SU-DHL-6 (cell line): ENCODE data around the gene SKOR1.

Experiments
- H2AFZ ChIP-seq: fragments of 200-600 bp; sonication (generic); 2 replicates; pipeline ENCODE4 v1.6.1; 2014; ENCODE audit warnings: low read depth, mild to moderate bottlenecking, moderate library complexity, mixed read lengths, antibody characterized with exemption, low read length; ENCODE audit not compliant: severe bottlenecking
- H3F3A ChIP-seq: fragments of 200-600 bp; shearing (Covaris generic); 2 replicates; pipeline ENCODE4 v1.6.0; 2016; ENCODE audit warnings: antibody characterized with exemption, mild to moderate bottlenecking; ENCODE audit not compliant: insufficient read depth
- H3K27ac ChIP-seq: fragments of 200-600 bp; sonication (generic); 2 replicates; pipeline ENCODE4 v1.5.1; 2016; ENCODE audit warnings: low read depth, mild to moderate bottlenecking, low read length, moderate library complexity, mixed read lengths
- H3K27me3 ChIP-seq: fragments of 200-600 bp; sonication (generic), shearing (Covaris generic); 2 replicates; pipeline ENCODE4 v1.6.0; 2014; ENCODE audit warnings: mild to moderate bottlenecking, low read length
- H3K36me3 ChIP-seq: fragments of 200-600 bp; sonication (generic); 2 replicates; pipeline ENCODE4 v1.6.1; 2014; ENCODE audit warnings: mild to moderate bottlenecking, low read length, mixed read lengths
- H3K4me2 ChIP-seq: fragments of 300-600, 200-600 bp; shearing (Covaris generic), sonication (generic); 2 replicates; pipeline ENCODE4 v1.6.0; 2014; ENCODE audit warnings: low read length, low read depth, mild to moderate bottlenecking; ENCODE audit not compliant: poor library complexity, severe bottlenecking
- H3K4me3 ChIP-seq: fragments of 200-600 bp; sonication (generic); 2 replicates; pipeline ENCODE4 v1.5.1; 2014; ENCODE audit warnings: antibody characterized with exemption, low read length, mild to moderate bottlenecking, mixed read lengths; ENCODE audit not compliant: insufficient read depth, poor library complexity, severe bottlenecking
- H3K79me2 ChIP-seq: fragments of 200-600 bp; sonication (generic); 2 replicates; pipeline ENCODE4 v1.6.1; 2014; ENCODE audit warnings: mild to moderate bottlenecking, low read length, moderate library complexity; ENCODE audit not compliant: insufficient read depth
- H3K9ac ChIP-seq: fragments of 200-600 bp; sonication (generic); 2 replicates; pipeline ENCODE4 v1.7.0; 2014; ENCODE audit warnings: mild to moderate bottlenecking, low read length
- H3K9me2 ChIP-seq: fragments of 200-600 bp; sonication (generic); replicated peaks from 2 replicates; pipeline ENCODE4 v1.6.1; 2014; ENCODE audit warnings: low read length; ENCODE audit not compliant: insufficient read depth
- H3K9me3 ChIP-seq: fragments of 200-600 bp; sonication (generic); 2 replicates; pipeline ENCODE4 v1.6.1; 2014; ENCODE audit warnings: low read length, mixed read lengths; ENCODE audit not compliant: insufficient read depth
- H4K20me1 ChIP-seq: fragments of 200-600 bp; sonication (generic); 2 replicates; pipeline ENCODE4 v1.6.1; 2014; ENCODE audit warnings: low read depth, mild to moderate bottlenecking, antibody characterized with exemption, low read length, moderate library complexity, mixed read lengths
- CTCF ChIP-seq: fragments of 200-600 bp; sonication (generic); IDR thresholded peaks from one replicate; pipeline ENCODE4 v1.5.1; 2017; ENCODE audit warnings: antibody characterized with exemption, mild to moderate bottlenecking, low read length, moderate library complexity; ENCODE audit not compliant: insufficient read depth, poor library complexity, severe bottlenecking
- EZH2phosphoT487 ChIP-seq: fragments of 200-600 bp; sonication (generic), shearing (Covaris generic); conservative IDR thresholded peaks from 2 replicates; pipeline ENCODE4 v1.6.1; 2018; ENCODE audit warnings: mild to moderate bottlenecking, antibody characterized with exemption, low read length, moderate library complexity, mixed read lengths

Gene SKOR1

GRCh38 chr15:67806536-67806935 is 18.8 kb upstream of the SKOR1 start:
- Histone ChIP-seq H3F3A (no peaks in the 10 kb centered on the region), H4K20me1 (no peaks in the 10 kb centered on the region), H3K4me3 (no peak overlapping the region), H3K9ac (no peak overlapping the region), H3K4me2 (no peak overlapping the region), H3K27ac (no peak overlapping the region), H2AFZ (no peak overlapping the region), H3K9me3 (no peaks in the 10 kb centered on the region), H3K9me2 (no peaks in the 10 kb centered on the region), H3K36me3 (no peaks in the 10 kb centered on the region), H3K27me3 (no peaks in the 10 kb centered on the region), H3K79me2 (no peaks in the 10 kb centered on the region)
- no peak for TF ChIP-seq CTCF
- no peak for TF ChIP-seq EZH2phosphoT487

GRCh38 chr15:67807141-67807540 is 18.2 kb upstream of the SKOR1 start:
- Histone ChIP-seq H3K9me2 (no peaks in the 10 kb centered on the region), H2AFZ (no peak overlapping the region), H3K9ac (no peak overlapping the region), H3K4me2 (no peak overlapping the region), H3K4me3 (no peak overlapping the region), H3F3A (no peaks in the 10 kb centered on the region), H3K79me2 (no peaks in the 10 kb centered on the region), H3K36me3 (no peaks in the 10 kb centered on the region), H4K20me1 (no peaks in the 10 kb centered on the region), H3K9me3 (no peaks in the 10 kb centered on the region), H3K27me3 (no peaks in the 10 kb centered on the region), H3K27ac (no peak overlapping the region)
- TF ChIP-seq EZH2phosphoT487 (no peak), CTCF (no peak)

- TF ChIP-seq CTCF (no peak), EZH2phosphoT487 (no peak)
- Histone ChIP-seq H3K9me3 (no peaks in the 10 kb centered on the region), H3K27ac (no peak overlapping the region), H3K36me3 (no peaks in the 10 kb centered on the region), H3K27me3 (no peaks in the 10 kb centered on the region), H3K79me2 (no peaks in the 10 kb centered on the region), H3K4me2 (no peak overlapping the region), H3K9ac (no peak overlapping the region), H2AFZ (no peak overlapping the region), H3K9me2 (no peaks in the 10 kb centered on the region), H3F3A (no peaks in the 10 kb centered on the region), H3K4me3 (no peak overlapping the region), H4K20me1 (no peaks in the 10 kb centered on the region)
Observed at GRCh38 chr15:67807836-67808235, 17.5 kb upstream of the SKOR1 start.
